Ovary (tissue), 9 donors: ENCODE results near the gene COL5A2. TPM values are rescaled to one million over a fixed set of nuclear protein-coding genes. Genes with fewer than 3 reads are reported as not detected.
A peak's percentile ranks its signal among the peaks of the same experiment; 100 is the strongest.

Experiments used
- DNase-seq, 5 donors: peaks; one replicate each; pipeline ENCODE4 v3.0.0-alpha.2; 2019 to 2020
- H3K27ac ChIP-seq, 2 donors: fragments of 200-600 bp; one replicate each; pipeline versions ENCODE4 v1.5.1 to v1.8.0; 2019 to 2022
- H3K27me3 ChIP-seq: fragments of 200-600 bp; one replicate; pipeline ENCODE4 v1.8.0; 2022
- H3K36me3 ChIP-seq: fragments of 200-600 bp; sonication (generic); one replicate; pipeline ENCODE4 v1.5.1; 2019
- H3K4me1 ChIP-seq: one replicate; pipeline ENCODE4 v1.8.1; 2013; ENCODE audit warnings: mild to moderate bottlenecking, moderate library complexity; ENCODE audit not compliant: insufficient read depth
- H3K4me3 ChIP-seq: fragments of 200-600 bp; sonication (generic); one replicate; pipeline ENCODE4 v1.5.1; 2017
- H3K9me3 ChIP-seq, 2 donors: fragments of 200-600 bp in 1 of 2; sonication (generic) in 1 of 2; one replicate each; pipeline versions ENCODE4 v1.5.1 to v1.8.1; 2013 to 2019; ENCODE audit warnings: mild to moderate bottlenecking in 1 of 2, moderate library complexity in 1 of 2
- CTCF ChIP-seq, 3 donors: fragments of 450-650 bp in 2 of 3; fragments of 200-600 bp in 1 of 3; IDR thresholded peaks; one replicate each; pipeline versions ENCODE4 v1.5.1 to v1.8.0; 2016 to 2022; ENCODE audit warnings: antibody characterized with exemption in 3 of 3, mild to moderate bottlenecking in 1 of 3
- EP300 ChIP-seq: sonication (generic); formaldehyde crosslinking; IDR thresholded peaks from one replicate; pipeline ENCODE4 v1.6.1; 2017; ENCODE audit warnings: antibody characterized with exemption
- POLR2A ChIP-seq: fragments of 450-650 bp; IDR thresholded peaks from one replicate; pipeline ENCODE4 v1.6.1; 2017; ENCODE audit warnings: antibody characterized with exemption, mild to moderate bottlenecking, moderate library complexity
- WGBS, 3 donors: extraction: QIAGEN DNeasy Blood & Tissue Kit in 1 of 3; methylation state at CpG; one replicate each; pipeline versions ENCODE4 v1.1.5 to v1.1.7; 2013 to 2017; 5-methylcytosine and 5-hydroxymethylcytosine counted together
- intact Hi-C, 4 donors: fragments of 100-400 bp; cut with DNase I; formaldehyde crosslinking; loops; one replicate each; pipeline versions ENCODE4 v1.11.0 to v1.15.1; 2022 to 2023
- polyA plus RNA-seq, 2 donors: library from polyadenylated mRNA; stranded (reverse); fragments of 200-250 nt in 1 of 2; fragments of 350-450 nt in 1 of 2; fragmentation: Illumina TruSeq in 1 of 2; extraction: RNeasy Lipid Tissue Mini Kit (QIAGEN cat#74804) in 1 of 2; gene quantifications; one replicate each; pipeline ENCODE4 v1.2.3, GENCODE V29; 2013 to 2014
- total RNA-seq, 7 donors: library from RNA; depleted of rRNA in 2 of 7; stranded (reverse); fragments of >200 nt in 2 of 7; fragmentation: NEBNext Ultra II Directional in 3 of 7; extraction: Animal tissue kit (Norgen Biotek cat#: 25700) in 3 of 7; gene quantifications; one replicate each; pipeline versions ENCODE4 v1.1.0 to v1.2.4, GENCODE V29; 2016 to 2023
- donor health status: DM: no; HTN: no; CAD: no; lungs with moderate emphysema.
- donor health status: DM: no; HTN: no; CAD: no.
- donor health status: Bipolar disorder and iron deficiency.
- donor health status: DM: yes; HTN: yes; CAD: no.
- donor health status: DM: no; HTN: no; CAD: no.
- donor health status: DM: yes; HTN: yes; CAD: no.

Gene COL5A2
- total and polyA plus RNA-seq, 9 donors: 25.2 to 46.8 (median 31.7) TPM

- Histone ChIP-seq H3K4me3 (no peak overlapping the region), H3K4me1 (no peaks in the 10 kb centered on the region), H3K27me3 (no peaks in the 10 kb centered on the region), H3K36me3 (no peaks in the 10 kb centered on the region), H3K27ac (no peak overlapping the region), H3K9me3 (no peaks in the 10 kb centered on the region)
- no peak for DNase-seq
- intact Hi-C loops: no loop called here
- no peak for TF ChIP-seq CTCF (IDR thresholded peaks at IDR 0.05)
- TF ChIP-seq EP300: no peak
- TF ChIP-seq POLR2A: no peak
Measured at GRCh38 chr2:189181706-189182105, 2.1 kb upstream of the COL5A2 start.

GRCh38 chr2:189178726-189179569 lies 613 bp downstream of the COL5A2 start:
- DNase-seq: peak in 4 of 5 donors; percentile 21 to 36 (median 30)
- no peaks in the 10 kb centered on the region for H3K36me3 ChIP-seq
- H3K4me1 ChIP-seq: peaks cover 1% of the 10 kb centered on the region
- no peaks in the 10 kb centered on the region for H3K27me3 ChIP-seq
- WGBS, 3 donors: 1% methylated on average over 14 of the region's 14 CpGs
- peak overlapping the region; percentile 9 to 60 for H3K27ac ChIP-seq
- no peaks in the 10 kb centered on the region for H3K9me3 ChIP-seq
- no peak for TF ChIP-seq POLR2A
- TF ChIP-seq CTCF (IDR thresholded peaks at IDR 0.05): no peak
- no peak for TF ChIP-seq EP300
- intact Hi-C loops: no loop called here
- H3K4me3 ChIP-seq: peak overlapping the region; percentile 56

GRCh38 chr2:189178054-189178453 lies 1.5 kb downstream of the COL5A2 start:
- H3K4me3 ChIP-seq: peak overlapping the region; percentile 56
- no peaks in the 10 kb centered on the region for H3K9me3 ChIP-seq
- WGBS, 3 donors: 4 to 5% (median 4%) methylated on average over 2 of the region's 2 CpGs
- no peak overlapping the region for H3K27ac ChIP-seq
- intact Hi-C loops: no loop called here
- TF ChIP-seq CTCF (IDR thresholded peaks at IDR 0.05) (peak in 2 of 3 donors; percentile 17 to 22), POLR2A (no peak), EP300 (no peak)
- no peaks in the 10 kb centered on the region for H3K36me3 ChIP-seq
- no peaks in the 10 kb centered on the region for H3K27me3 ChIP-seq
- H3K4me1 ChIP-seq: peaks cover 1% of the 10 kb centered on the region
- DNase-seq: no peak

- H3K27me3 ChIP-seq: no peaks in the 10 kb centered on the region
- intact Hi-C loops: no loop called here
- TF ChIP-seq EP300 (no peak), POLR2A (no peak), CTCF (IDR thresholded peaks at IDR 0.05) (no peak)
Measured at GRCh38 chr2:189177251-189177840, 2.2 kb downstream of the COL5A2 start.

More at GRCh38 chr2:189177251-189177840, 2.2 kb downstream of the COL5A2 start:
- Histone ChIP-seq H3K4me1 (peaks cover 1% of the 10 kb centered on the region), H3K36me3 (no peaks in the 10 kb centered on the region), H3K9me3 (no peaks in the 10 kb centered on the region), H3K4me3 (peak overlapping the region; percentile 56), H3K27ac (no peak overlapping the region)
- DNase-seq: no peak
- WGBS, 3 donors: 25 to 28% (median 26%) methylated on average over 4 of the region's 4 CpGs
